Ectodermal cell (in vitro differentiated cells): ENCODE data around the gene E2F8.
A peak's percentile ranks its signal among the peaks of the same experiment; 100 is the strongest.

ENCODE experiments used
- H3K27ac ChIP-seq: 2 replicates; pipeline ENCODE4 v1.7.0; 2013; ENCODE audit warnings: mild to moderate bottlenecking, low read depth, low read length; ENCODE audit not compliant: insufficient read depth, poor library complexity, severe bottlenecking
- H3K27me3 ChIP-seq: 2 replicates; pipeline ENCODE4 v1.7.0; 2013; ENCODE audit warnings: mild to moderate bottlenecking, low read length; ENCODE audit not compliant: insufficient read depth, control insufficient read depth, poor library complexity, severe bottlenecking
- H3K36me3 ChIP-seq: one replicate; pipeline ENCODE4 v1.7.0; 2013; ENCODE audit warnings: low read length; ENCODE audit not compliant: control insufficient read depth, insufficient read depth
- H3K4me1 ChIP-seq: one replicate; pipeline ENCODE4 v1.7.0; 2013; ENCODE audit warnings: low read length; ENCODE audit not compliant: control insufficient read depth, insufficient read depth
- H3K4me3 ChIP-seq: 2 replicates; pipeline ENCODE4 v1.7.0; 2013; ENCODE audit warnings: low read depth, low read length, control low read depth; ENCODE audit not compliant: insufficient read depth
- H3K9me3 ChIP-seq: 2 replicates; pipeline ENCODE4 v1.7.0; 2013; ENCODE audit warnings: mild to moderate bottlenecking, low read length, moderate library complexity; ENCODE audit not compliant: control insufficient read depth
- WGBS, 2 experiments: methylation state at CpG; one replicate each; pipeline ENCODE4 v1.1.7; 2013; ENCODE audit warnings: missing lambda C conversion rate in 2 of 2; 5-methylcytosine and 5-hydroxymethylcytosine counted together

Gene E2F8

DNA sequence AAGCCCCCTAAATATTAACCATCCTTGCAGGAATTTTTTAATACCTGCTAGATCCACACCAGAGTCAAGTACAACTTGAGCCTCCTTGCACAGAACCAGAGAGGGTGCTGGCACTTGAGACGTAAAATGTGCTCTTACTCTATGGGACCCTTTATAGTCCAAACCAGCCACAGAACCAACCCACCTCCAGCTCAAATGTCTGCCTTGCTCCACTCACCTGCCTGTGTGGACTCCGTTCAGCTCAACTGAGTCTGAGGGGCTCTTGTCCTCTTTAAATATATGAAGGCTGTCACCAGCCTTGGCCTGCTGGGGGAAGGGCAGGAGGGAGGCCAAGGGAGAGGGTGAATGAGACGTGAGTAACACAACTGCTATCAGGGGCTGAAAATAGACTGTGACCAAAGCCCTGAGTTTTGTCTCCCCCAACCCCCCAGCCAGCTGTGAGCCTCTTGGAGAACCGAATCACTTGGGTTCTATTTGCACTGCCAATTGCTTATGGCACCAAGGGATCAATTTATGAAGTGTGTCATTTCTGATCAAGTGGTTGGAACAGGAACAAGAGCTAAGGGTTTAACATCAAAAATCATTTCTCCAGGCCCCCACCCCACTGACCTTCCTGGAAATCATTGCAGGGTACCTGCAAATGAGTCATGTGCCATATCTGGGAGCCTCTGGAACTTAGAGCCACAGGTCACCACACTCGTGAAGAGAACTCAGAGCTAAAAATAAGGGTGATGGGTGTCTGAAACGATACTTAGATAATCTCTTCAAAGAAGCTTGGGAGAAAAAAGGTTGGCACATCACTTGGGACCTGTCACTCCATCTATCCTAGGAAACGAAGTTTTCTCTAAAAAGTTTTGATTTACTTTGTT, 38.8 kb downstream of the E2F8 start, which contains the start of gene CSRP3:
Gene CSRP3, minus strand, starts transcription at position 247 of the 869 bp plus-strand sequence. CDS start 9,535 bp downstream, outside the sequence.
- WGBS, 2 experiments, result 88 to 90% methylated on average over 6 to 7 of the region's 7 CpGs
- Histone ChIP-seq H3K4me1 (no peaks in the 10 kb centered on the region), H3K9me3 (no peaks in the 10 kb centered on the region), H3K4me3 (no peak within 1 kb of the TSS), H3K27me3 (no peaks in the 10 kb centered on the region), H3K27ac (no peak within 1 kb of the TSS), H3K36me3 (no peaks in the 10 kb centered on the region)

DNA sequence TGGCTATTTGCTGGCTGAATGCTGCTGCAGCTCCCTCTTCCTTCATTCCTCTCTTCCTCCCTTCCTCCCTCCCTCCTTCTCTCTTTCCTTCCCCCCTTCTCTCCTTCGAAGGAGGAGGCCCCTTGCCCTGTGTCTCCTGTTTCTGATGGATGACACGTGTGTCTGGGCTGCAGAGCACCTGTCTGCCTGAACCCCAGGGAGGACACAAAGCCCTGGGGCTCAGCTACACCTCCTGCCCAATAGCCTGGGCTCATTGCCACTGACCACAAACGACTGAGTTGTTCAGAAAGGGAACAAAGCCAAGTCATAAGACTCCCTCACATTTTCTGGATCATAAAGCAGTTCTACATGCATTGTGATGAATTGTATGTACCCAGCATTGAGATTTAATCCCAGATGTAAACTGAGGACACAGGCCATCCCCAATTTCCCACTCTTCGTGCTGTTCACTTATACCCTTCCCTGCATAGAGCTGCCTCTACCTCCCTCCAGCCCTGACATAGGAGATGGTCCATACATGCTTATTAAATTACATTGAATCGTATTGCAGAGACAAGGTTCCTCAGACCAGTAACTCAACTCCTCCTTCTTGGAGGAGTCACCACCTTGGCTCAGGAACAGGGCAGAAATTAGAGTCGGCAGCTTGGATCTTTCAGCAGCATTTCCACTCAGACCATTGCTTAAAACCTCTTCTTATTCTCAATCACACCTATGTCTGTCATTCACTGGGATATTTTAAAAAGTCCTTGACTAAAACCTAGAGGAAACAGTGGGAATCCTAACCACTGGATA, 40.1 kb downstream of the E2F8 start:
- H3K9me3 ChIP-seq, result no peaks in the 10 kb centered on the region
- 80% methylated on average over 6 of the region's 6 CpGs for WGBS, 2 experiments
- no peaks in the 10 kb centered on the region for H3K36me3 ChIP-seq
- H3K4me3 ChIP-seq, result no peak overlapping the region
- no peak overlapping the region for H3K27ac ChIP-seq
- no peaks in the 10 kb centered on the region for H3K4me1 ChIP-seq
- no peaks in the 10 kb centered on the region for H3K27me3 ChIP-seq

DNA sequence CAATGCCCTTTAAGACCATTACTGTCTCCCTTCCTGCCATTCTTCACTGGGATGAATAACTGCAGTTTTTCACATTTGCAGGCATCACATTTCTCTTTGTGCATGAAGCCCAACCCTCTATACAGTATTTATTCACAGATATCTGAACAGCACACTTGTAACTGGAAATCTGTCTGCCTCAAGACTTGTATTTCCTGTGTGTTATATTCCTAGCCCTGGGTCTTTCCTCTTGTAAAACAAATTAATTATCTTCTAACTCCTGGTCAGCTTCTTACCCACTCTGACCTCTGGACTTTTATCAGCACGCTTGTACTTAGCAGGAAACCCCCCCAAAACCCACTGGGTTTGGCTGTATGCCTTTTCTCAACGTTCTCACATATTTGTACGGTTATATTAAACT, 41.0 kb downstream of the E2F8 start:
- Histone ChIP-seq H3K4me3 (no peak overlapping the region), H3K9me3 (no peaks in the 10 kb centered on the region), H3K27me3 (no peaks in the 10 kb centered on the region), H3K36me3 (no peaks in the 10 kb centered on the region), H3K4me1 (no peaks in the 10 kb centered on the region), H3K27ac (no peak overlapping the region)
- WGBS, 2 experiments, result 84 to 90% methylated on average over 3 of the region's 3 CpGs

DNA sequence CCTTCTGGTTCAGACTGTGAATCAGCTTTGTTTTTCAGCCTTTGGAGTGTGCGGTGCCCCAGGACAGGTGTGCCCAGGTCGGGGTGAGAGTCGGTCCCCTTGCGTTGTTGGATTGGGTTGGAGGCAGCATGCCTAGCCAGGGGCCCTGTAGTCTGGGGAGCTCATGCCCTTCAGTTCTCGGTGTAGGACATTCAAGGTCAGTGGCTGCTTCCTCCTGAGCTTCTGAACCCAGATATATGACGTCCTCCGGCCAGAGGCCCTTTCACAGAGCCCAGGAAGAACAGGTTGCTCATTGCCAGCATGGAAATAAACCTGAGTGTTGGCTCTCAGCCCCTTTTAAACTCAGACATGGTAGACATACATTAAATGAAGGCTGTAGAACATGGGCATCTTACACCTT, 41.7 kb downstream of the E2F8 start:
- no peaks in the 10 kb centered on the region for H3K9me3 ChIP-seq
- no peaks in the 10 kb centered on the region for H3K27me3 ChIP-seq
- no peak overlapping the region for H3K27ac ChIP-seq
- WGBS, 2 experiments, result 93 to 95% methylated on average over 7 of the region's 7 CpGs
- no peaks in the 10 kb centered on the region for H3K4me1 ChIP-seq
- H3K36me3 ChIP-seq, result no peaks in the 10 kb centered on the region
- H3K4me3 ChIP-seq, result no peak overlapping the region

DNA sequence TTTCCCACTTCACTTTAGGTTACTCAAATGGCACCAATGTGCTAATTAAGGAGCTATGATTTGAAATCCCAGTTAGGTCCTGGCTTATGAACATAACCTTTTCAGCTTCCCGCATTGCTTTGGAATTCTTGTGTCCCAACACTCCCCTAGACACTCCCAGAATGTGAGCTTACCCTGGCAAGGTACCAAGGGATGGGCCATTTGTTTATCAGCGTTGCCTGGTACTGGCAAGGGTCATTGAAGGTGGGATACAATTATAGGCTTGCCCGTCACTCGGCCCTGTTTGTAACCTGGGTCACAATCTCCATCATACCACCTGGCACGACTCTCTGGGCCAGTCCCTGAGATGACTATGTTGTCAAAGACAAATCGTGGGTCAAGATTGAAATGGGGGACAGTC, 44.3 kb downstream of the E2F8 start:
- Histone ChIP-seq H3K4me3 (no peak overlapping the region), H3K27ac (no peak overlapping the region), H3K27me3 (no peaks in the 10 kb centered on the region), H3K4me1 (no peaks in the 10 kb centered on the region), H3K9me3 (no peaks in the 10 kb centered on the region), H3K36me3 (no peaks in the 10 kb centered on the region)
- WGBS, 2 experiments, result 95 to 96% methylated on average over 6 of the region's 6 CpGs

DNA sequence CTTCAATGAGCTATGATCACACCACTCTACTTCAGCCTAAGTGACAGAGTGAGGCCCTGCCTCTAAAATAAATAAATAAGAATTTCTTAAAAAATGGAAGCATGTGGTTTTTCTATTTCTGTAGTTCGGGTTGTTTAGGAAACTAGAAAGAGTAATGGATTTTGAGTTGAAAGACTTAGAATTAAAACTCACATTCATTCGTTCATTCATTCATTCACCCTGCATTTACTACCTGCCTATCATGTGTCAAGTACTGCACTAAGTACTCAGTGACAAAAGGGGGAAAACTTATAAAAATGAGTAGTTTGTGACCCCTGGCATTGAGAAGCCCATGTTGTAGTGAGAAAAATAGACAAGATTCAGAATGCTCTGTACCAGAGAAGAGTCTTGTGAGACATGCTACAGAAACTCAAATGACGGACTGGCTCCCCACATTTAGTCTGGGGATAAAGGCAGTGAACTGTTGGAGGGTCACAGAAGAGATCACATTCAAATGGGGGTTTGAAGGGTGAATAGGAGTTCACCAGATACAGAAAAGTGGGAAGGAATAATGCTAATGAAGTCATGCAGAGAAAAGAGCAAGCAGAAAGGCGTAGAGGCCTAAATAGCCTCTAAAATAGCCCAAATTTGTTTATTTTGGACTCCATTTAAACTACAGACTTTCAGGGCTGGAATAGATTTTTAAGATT, 46.0 kb downstream of the E2F8 start:
- no peaks in the 10 kb centered on the region for H3K27me3 ChIP-seq
- H3K4me3 ChIP-seq, result no peak overlapping the region
- H3K4me1 ChIP-seq, result no peaks in the 10 kb centered on the region
- WGBS, 2 experiments, result 88 to 92% methylated on average over 2 of the region's 4 CpGs
- H3K36me3 ChIP-seq, result no peaks in the 10 kb centered on the region
- H3K9me3 ChIP-seq, result no peaks in the 10 kb centered on the region
- H3K27ac ChIP-seq, result no peak overlapping the region

DNA sequence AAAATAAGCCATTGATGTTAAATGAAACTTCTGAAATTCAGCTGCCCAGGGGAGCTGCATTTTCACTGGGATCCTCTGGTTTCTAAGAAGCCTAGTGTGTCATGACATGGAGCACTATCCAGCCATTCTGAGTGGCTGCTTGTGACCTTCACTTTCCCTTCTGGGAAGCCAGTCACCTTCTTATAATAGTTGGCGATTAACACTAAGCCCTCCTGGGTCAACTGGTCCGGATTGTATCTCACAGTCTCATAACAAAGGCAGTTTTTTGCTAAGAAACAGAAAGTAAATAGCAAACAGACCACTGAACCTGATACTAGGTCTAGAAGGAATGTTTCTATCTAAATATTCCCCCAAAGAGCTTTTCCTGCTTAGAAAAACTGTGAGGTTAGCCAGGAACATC, 46.8 kb downstream of the E2F8 start:
- H3K27me3 ChIP-seq, result no peaks in the 10 kb centered on the region
- 90 to 94% methylated on average over 2 of the region's 2 CpGs for WGBS, 2 experiments

DNA sequence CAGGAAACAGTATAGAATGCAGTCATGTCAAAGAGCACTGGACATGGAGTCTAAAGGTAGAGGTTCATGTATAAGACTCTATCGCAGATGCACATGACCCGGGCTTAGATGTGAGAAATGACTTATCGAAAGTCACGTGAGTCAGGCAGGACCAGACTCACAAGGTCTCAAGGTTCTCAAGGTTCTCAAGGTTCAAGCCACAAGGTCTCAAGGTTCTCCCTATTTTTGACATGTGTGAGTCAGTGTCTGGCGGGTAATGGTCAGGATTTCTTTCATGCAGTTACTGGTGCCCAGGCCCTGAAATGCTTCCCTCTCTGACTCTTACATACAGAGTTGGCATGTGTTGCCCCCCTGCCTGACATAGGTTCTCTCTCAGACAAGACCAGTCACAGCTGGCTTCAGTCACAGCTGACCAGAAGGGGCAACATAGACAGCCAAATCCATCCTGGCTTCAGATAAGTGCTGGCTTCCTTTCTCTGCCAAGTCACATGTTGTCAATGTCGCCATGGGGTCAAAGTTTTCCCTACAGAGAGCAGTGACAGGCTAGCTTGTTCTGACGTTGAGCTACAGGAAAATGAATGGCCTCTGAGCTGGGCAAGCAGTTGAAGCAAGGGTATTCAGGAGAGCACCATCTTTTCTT, 49.1 kb downstream of the E2F8 start:
- Histone ChIP-seq H3K27me3 (no peaks in the 10 kb centered on the region), H3K9me3 (no peaks in the 10 kb centered on the region), H3K27ac (no peak overlapping the region), H3K36me3 (no peaks in the 10 kb centered on the region), H3K4me3 (no peak overlapping the region), H3K4me1 (peaks cover 14% of the 10 kb centered on the region)
- WGBS, 2 experiments, result 91% methylated on average over 7 of the region's 7 CpGs

More for the DNA sequence above, 46.8 kb downstream of the E2F8 start:
- no peak overlapping the region for H3K4me3 ChIP-seq
- no peaks in the 10 kb centered on the region for H3K4me1 ChIP-seq
- no peaks in the 10 kb centered on the region for H3K9me3 ChIP-seq
- no peaks in the 10 kb centered on the region for H3K36me3 ChIP-seq
- H3K27ac ChIP-seq, result no peak overlapping the region

DNA sequence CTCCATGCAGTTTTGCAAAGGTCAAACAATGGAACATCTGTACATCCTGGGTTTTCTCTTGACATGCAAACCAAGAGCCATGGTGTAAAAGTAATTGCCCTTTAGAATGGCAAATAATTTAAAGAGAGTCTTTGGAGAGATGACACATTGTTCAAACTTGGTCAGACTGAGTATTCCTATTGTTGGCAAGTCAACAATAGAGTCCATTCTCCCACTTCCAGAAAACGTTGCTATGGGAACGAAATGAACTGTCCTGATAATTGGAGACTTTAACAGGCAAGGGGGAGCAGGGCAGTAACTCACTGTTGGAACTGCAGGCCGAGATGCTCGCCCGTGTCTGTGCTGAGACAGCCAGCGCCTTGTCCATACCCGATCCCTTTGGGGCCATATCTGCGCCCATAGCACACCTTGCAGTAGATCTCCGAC, 52.9 kb downstream of the E2F8 start:
- Histone ChIP-seq H3K4me1 (peaks cover 22% of the 10 kb centered on the region), H3K4me3 (no peak overlapping the region), H3K27me3 (no peaks in the 10 kb centered on the region), H3K27ac (peak overlapping the region; percentile 3), H3K36me3 (no peaks in the 10 kb centered on the region), H3K9me3 (no peaks in the 10 kb centered on the region)
- WGBS, 2 experiments, result 83 to 84% methylated on average over 9 of the region's 9 CpGs
